GM19455 (cell line): Measurements from ENCODE around the gene GPC3.
"Not testable (repeated sequence)": the region's sequence is repeated elsewhere in the genome, so short reads cannot be mapped to it uniquely, and the experiment has no call there.

Source experiments
- ATAC-seq: cut with Tn5 transposase; IDR thresholded peaks from one replicate; pipeline ENCODE4 v1.9.1; 2021; ENCODE audit not compliant: unreplicated experiment

GPC3 gene

DNA sequence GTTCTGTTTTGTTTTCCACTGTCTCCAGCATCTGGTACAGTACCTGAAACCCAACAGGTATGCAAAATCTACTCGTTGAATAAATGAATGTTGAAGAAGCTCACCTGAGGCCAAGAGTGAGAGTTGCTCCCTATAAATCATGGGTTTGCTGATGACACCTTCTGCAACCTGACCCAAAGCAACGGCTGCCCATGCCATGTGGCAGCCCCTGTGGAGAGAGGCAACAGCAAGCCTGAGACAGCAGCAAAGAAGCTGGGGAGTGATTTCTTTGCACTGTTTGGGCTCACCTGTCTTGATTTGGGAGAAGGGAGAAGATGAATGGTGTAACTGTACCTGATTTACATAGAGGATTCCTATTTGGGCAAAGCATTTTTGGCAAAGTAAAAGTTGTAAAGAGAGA lies 450.3 kb downstream of the GPC3 start:
- ATAC-seq, result no peak

DNA sequence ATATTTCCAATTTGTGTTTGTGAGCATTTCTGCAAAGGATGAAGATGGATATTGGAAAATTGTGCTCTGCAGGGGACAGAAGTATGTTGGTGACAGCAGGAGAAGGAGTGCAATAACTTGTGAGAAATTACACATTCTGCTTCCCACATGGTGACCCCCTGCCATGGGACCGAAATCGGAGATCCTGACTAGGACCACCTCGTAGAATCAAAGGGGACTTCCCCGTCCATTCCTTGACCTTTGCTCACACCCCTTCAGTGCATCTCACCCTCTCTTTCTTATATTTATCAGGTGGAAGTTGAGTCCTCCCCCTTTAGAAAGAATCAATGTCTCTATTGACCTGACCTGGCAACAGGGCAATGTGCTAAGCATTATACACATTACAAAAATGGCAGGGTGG lies 451.2 kb downstream of the GPC3 start:
- ATAC-seq, result no peak

DNA sequence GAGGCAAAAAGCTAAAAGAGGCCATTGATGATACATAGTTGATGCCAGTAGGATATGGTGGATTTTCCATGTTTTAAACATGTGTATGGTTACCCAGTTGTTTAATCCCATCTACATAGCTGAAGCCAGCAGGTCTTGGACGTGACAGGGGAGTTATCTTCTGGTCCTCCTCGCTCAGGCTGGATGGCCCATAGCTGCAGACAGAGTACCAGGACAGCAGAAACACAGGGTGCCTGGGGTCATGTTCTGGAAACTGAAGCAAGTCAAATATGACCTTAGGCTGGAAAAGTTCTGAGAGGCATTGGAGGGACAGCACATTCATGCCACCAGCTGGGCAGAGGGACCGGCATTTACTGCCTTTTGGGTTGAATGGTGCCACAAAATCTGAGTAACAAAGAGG lies 452.1 kb downstream of the GPC3 start:
- ATAC-seq, result no peak

DNA sequence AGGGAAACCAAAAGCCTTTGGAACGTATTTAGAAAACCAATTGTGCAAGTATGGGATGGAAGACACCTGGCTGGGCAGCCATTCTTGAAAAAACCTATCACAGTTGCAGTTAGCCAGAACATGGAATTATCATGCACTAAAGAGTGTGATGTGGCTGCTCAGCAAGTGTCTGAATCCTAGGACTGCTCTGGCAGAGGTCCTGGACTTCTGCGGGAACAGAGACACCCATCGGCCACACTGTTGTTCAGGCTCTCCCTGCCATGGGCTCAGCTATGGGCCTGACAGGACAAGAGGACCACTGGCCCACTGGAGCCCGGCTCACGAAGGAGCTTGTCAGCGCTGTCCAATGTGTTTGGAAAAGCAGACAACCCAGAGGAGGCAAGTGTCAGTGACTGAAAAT lies 454.4 kb downstream of the GPC3 start:
- no peak for ATAC-seq

DNA sequence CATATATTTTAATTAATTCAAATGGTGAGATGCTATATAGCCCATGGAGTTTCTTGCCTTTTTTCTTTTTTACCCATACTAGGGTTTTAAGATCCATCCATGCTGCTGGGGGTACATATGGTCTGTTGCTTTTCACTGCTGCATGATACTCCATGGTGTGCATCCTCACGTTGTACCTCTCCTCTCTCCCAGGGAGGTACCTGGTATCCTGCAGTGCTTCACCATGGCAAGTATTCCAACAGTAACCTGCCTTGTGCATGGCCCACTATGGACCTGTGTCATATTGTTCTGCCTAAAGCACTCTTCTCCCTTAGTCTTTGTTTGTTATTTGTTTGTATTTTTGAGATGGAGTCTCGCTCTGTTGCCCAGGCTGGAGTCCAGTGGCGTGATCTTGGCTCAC lies 455.8 kb downstream of the GPC3 start:
- ATAC-seq, result no peak

DNA sequence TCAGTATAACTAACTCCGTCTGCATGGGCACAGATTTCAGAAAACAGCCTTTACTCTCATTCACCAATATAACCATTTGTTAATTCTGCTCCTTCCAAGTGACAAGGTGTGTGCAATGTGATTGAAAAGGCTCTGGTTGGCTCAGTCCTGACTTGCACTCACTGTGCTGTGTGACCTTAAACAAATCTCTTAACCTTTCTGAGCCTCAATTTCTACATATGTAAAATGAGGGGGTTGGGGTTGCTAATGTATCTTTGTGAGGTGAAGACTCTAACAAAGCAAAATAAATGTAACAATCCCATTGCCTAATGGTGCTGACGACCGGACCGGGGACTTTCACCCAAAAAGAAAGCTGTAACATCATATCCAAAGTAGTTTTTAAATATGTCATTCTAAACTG lies 457.6 kb downstream of the GPC3 start:
- ATAC-seq, result no peak

DNA sequence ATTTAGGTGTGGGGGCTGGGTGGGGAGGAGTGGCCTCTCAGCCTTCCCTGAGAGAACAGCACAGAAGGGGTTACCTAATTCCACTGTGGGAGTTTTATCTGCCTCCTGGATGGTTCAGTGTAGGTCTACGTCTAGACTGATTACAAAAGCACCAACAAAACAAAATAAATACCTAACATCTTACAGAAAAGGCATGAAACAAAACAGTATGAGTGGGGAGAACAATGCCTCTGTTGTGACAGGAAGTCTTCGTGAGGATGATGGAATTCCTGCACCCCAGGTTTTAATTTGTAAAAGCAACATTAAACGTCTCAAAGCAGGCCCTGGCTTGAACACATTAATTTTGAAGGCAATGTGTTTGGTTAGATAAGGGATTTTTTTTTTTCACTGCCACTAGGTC lies 458.0 kb downstream of the GPC3 start:
- no peak for ATAC-seq

DNA sequence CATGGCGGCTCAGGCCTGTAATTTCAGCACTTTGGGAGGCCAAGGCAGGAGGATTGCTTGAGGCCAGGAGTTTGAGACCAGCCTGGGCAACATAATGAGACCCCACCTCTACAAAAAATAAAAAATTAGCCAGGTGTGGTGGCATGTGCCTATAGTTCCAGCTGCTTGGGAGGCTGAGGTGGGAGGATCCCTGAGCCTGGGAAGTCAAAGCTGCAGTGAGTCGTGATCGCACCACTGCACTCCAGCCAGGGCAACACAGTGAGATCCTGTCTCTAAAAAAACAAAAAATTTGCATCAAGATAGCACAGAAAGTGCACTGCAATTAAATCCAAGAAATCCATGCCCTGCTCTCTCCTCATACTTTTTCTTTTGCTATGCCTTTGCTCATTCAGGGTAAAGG lies 458.6 kb downstream of the GPC3 start:
- not testable (repeated sequence) for ATAC-seq

DNA sequence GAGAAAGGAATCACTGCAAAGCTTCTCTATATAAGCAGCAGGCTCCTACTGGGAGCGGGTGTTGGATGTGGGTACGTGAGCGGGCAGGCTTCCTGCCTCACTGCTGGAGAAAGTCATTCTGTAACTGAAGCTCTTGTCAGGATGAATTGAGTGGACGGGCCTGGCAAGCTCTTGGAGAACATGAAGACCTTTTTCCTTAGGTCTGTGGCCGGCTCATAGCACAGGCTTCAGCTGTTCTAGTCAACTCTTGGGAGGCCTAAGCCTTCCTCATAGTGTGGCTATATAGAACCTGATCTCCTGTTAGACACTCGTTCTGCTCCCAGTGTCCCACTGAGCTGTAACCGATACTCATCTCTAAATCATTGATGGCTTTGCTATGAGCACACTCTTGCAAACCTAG lies 461.9 kb downstream of the GPC3 start:
- ATAC-seq, result no peak

DNA sequence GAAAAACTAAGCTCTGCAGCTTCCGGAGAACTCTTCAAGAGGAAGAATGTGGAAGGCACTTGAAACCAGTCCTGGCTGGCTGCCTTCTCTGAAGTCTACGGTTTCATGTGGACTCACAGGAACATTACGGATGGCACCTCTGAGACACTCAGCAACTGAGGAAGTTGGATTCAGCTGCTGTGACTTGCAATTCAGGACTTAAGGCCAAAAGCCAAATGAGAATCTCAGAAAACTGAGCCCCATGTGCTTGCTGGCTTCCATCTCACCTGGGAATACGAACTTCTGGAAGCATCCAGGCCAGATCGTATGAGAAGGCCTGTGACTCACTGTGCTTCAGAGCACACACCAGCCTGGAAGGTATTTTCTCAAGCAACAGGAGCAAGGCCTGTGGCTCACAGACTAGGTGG lies 462.3 kb downstream of the GPC3 start:
- ATAC-seq, result no peak

DNA sequence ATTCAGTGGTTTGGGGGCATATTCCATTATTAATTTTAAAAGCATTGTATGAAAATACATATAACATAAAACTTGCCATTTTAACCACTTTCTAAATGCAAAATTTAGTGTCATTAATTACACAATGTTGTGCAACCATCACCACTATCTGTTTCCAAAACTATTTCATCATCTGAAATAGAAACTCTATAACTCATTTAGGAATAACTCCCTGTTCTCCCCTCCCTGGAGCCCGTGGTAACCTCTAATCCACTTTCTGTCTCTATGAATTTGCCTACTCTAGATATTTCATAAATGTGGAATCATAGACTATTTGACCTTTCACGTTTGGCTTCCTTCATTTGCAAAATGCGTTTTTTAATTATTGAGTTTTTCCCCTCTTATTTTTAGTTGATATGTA lies 468.7 kb downstream of the GPC3 start:
- no peak for ATAC-seq

DNA sequence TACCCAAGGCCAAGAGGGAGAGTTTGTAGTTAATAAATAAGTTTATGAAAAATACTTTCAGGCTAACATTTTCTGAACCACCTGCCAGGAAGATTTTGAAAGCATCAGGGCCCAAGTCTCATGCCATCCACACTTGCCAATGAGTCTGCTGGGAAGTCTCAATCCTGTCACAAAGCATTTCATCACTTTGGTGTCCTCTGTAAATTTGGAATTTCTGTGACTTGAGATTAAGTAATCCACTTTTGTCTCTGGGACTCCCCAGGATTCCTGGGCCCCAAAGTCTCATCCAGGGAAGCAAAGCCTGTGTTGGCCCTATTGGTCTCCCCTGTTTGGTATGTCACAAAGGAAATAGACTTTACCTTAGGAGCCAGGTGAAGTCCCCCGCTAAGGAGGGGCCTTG lies 470.9 kb downstream of the GPC3 start:
- ATAC-seq, result no peak

DNA sequence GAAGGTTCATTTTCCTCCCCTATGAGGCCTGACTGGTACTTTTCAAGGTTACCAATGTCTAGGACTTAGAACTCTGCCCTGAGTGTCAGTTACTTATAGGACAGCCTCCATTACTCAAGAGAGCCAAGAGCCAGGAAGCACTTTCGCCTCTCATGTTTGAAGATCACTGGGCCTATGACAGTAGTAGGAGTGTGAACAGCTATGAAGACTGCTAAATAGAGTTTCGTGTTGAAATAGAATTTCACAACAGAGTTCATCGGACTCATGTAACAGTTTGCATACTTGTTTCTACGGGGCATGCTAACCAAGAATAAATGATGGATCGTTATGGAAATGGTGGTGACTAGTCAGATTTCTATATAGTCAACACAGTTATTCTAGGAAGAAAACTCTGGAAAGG lies 472.3 kb downstream of the GPC3 start:
- no peak for ATAC-seq

DNA sequence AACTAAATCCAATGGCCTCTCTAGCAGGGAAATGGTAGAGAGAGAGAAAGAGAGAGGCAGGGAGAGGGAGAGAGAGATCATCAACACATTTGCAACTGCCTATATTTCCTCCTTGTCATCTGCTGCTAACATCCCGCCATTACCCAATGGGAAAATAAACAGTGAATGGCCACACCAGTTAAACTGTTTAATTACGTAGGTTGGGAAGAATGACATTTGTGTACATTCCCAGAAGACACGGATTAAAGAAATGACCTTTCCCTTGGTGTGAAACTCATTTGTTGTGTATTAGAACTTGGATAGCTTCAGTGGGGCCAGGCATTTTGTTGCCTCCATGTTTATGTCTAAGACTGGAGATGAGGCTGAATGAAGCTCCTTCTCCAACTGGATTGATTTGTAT lies 474.4 kb downstream of the GPC3 start:
- no peak for ATAC-seq

DNA sequence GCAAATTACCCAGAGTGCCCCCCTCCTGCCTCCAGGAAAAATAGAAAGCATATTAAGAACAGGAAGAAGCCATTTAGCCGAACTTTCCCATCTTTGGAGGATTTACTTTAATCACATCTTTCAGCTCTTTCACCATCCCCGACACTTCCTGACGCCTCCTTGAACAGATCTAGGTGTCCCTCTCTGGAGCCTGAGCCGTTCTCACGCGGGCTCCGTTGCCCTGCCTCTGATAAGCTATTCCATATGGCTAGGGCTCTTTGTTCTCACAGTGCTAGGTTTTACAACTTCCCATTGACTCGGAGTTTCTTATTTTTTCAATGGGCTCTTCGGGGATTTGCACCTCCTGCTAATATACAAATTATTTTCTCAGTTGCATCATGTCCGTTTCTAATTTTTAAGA lies 488.0 kb downstream of the GPC3 start:
- ATAC-seq, result no peak

DNA sequence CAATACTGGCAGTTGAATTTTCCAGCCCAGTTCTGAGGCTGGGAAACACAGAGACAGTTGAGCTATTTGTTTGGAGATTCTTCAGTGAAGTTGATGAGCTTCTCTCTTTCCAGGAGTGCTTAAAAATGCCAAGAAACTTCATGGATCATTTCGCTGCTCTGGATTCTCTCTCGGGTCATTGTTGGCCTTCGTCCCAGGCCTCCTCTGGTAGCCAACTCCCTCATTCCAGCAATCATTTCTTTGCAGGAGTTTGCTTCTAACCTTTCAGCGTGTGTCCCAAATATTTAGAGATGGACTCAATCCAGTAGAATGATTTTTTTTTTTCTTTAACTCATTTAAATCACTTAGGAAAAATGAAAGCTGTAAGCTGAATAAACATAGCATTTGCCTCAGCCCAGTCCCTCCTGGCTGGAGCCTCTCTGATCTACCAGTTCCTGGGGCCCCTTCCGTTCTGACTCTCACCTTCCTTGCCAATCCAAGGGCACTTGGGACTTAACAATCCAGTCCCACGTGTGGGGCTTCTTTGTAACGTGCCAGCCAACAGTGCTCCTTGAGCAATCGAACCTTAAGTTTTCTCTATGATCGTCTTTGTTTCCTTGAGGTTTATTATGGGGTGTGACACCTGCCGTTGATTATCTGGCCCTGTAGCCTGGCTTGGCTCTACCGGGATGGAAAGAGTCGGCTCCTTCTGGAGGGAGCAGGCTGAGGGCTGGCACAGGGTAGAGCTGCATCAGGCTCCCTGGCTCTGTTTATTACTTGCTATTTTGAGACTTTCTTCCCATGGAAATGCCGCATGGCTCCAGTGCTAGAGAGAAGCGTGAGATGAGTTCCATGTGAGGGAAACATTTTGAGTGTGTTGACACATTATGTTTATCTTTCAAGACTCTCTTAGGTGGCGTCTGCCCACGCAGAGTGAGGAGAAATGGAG lies 489.7 kb downstream of the GPC3 start:
- ATAC-seq, result no peak

DNA sequence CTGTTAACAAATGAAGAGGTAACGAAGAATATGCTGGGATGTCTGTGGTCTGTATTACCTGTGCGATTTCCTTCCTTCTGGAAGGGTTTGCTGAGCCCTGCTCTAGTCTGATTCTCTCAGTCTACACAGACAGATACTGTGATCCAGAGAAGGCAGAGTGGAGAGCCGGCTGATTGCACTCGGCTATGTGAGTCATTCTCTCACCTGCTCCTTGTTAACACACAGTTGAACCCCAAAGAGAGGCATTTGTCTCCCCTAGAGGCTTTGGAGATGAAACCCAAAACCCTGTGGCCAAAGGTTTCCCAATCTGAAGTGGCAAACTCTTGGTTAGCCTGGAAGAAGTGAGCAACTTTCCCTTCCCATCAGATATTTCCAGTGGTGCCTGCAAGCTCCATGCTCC lies 492.0 kb downstream of the GPC3 start:
- no peak for ATAC-seq

DNA sequence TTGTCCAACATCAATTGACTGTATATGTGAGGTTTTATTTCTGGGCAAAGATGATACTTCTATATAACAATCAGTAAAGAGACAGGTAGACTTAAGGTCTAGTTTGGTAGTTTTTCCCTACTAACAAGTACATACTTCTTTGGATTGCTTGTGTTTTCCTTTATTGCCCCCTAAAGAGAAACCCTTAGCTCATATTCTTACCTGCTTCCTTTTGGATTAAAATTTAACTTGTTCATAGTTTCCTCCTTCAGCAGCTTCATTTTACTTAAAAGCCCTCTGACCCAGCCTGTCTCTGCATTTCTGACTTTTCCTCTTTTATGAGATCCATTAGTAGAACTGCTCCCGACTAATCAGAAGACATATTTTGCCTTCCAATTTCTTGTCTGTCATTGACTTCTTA lies 494.4 kb downstream of the GPC3 start:
- no peak for ATAC-seq
